EH (cell line): Measurements from ENCODE around the gene KNCN.
A peak's percentile ranks its signal among the peaks of the same experiment; 100 is the strongest.

ENCODE experiments used
- DNase-seq: peaks from one replicate; pipeline ENCODE4 v3.0.0-alpha.2; 2015; ENCODE audit warnings: low read depth

KNCN gene

GRCh38 chr1:46523496-46524353, 27.7 kb downstream of the KNCN start:
- no peak for DNase-seq

- DNase-seq: no peak
Observed at GRCh38 chr1:46522969-46523320, 28.5 kb downstream of the KNCN start.

- DNase-seq: peak; percentile 80
Observed at GRCh38 chr1:46522184-46522968, 29.1 kb downstream of the KNCN start.

GRCh38 chr1:46521414-46521813, 30.0 kb downstream of the KNCN start:
- DNase-seq: no peak

- peak; percentile 92 for DNase-seq
Observed at GRCh38 chr1:46520063-46520911, 31.2 kb downstream of the KNCN start.

GRCh38 chr1:46519209-46519608, 32.2 kb downstream of the KNCN start:
- DNase-seq: no peak

- DNase-seq: no peak
Observed at GRCh38 chr1:46517932-46518498, 33.4 kb downstream of the KNCN start.

- DNase-seq: no peak
Observed at GRCh38 chr1:46517010-46517600, 34.3 kb downstream of the KNCN start.

GRCh38 chr1:46516200-46516950, 35.1 kb downstream of the KNCN start:
- no peak for DNase-seq

- no peak for DNase-seq
Observed at GRCh38 chr1:46515576-46515975, 35.9 kb downstream of the KNCN start.

GRCh38 chr1:46513536-46513935, 37.9 kb downstream of the KNCN start:
- DNase-seq: no peak

- no peak for DNase-seq
Observed at GRCh38 chr1:46512792-46513190, 38.7 kb downstream of the KNCN start.

- DNase-seq: no peak
Observed at GRCh38 chr1:46512135-46512791, 39.2 kb downstream of the KNCN start.

GRCh38 chr1:46510998-46511365, 40.5 kb downstream of the KNCN start:
- DNase-seq: no peak

- DNase-seq: no peak
Observed at GRCh38 chr1:46510341-46510997, 41.0 kb downstream of the KNCN start.

- DNase-seq: peak; percentile 36
Observed at GRCh38 chr1:46508757-46509156, 42.7 kb downstream of the KNCN start.

GRCh38 chr1:46506470-46507219, 44.8 kb downstream of the KNCN start:
- no peak for DNase-seq

GRCh38 chr1:46503421-46503820, 48.0 kb downstream of the KNCN start:
- no peak for DNase-seq

GRCh38 chr1:46501528-46501927, 49.9 kb downstream of the KNCN start:
- DNase-seq: no peak
